Measurements from ENCODE around the gene SLC25A22.

SLC25A22 gene

GRCh38 chr11:765802-766091, 32.3 kb downstream of the SLC25A22 start:
- Histone ChIP-seq H3K4me3 (ENCODE audit: low read length) (no peak overlapping the region), H3K4me2 (ENCODE audit: low read length) (no peak overlapping the region), H3K79me2 (ENCODE audit: low read length) (peaks cover 7% of the 10 kb centered on the region; the same call in 1 of the 2 replicates), H3K27me3 (ENCODE audit: low read depth, low read length) (no peaks in the 10 kb centered on the region), H3K36me3 (replicated peaks; ENCODE audit: low read depth, low read length) (peaks cover 42% of the 10 kb centered on the region), H3K4me1 (ENCODE audit: low read length) (no peaks in the 10 kb centered on the region), H3K27ac (ENCODE audit: low read length) (no peak overlapping the region), H3K9me3 (ENCODE audit: insufficient read depth, low read length) (no peaks in the 10 kb centered on the region), H3K9ac (ENCODE audit: low read length) (no peak overlapping the region), H4K20me1 (ENCODE audit: insufficient read depth, low read length) (peaks cover 24% of the 10 kb centered on the region), H2AFZ (ENCODE audit: low read depth, low read length) (no peak overlapping the region)
- TF ChIP-seq EZH2phosphoT487 (IDR thresholded peaks at IDR 0.05; ENCODE audit: low read depth) (no peak), CTCF (IDR thresholded peaks at IDR 0.05; ENCODE audit: low read depth, low read length) (no peak)

- Histone ChIP-seq H3K36me3 (replicated peaks; ENCODE audit: low read depth, low read length) (peaks cover 38% of the 10 kb centered on the region), H3K27ac (ENCODE audit: low read length) (no peak overlapping the region), H3K79me2 (ENCODE audit: low read length) (peaks cover 2% of the 10 kb centered on the region; the same call in 1 of the 2 replicates), H3K27me3 (ENCODE audit: low read depth, low read length) (no peaks in the 10 kb centered on the region), H4K20me1 (ENCODE audit: insufficient read depth, low read length) (peaks cover 24% of the 10 kb centered on the region), H3K4me2 (ENCODE audit: low read length) (no peak overlapping the region), H2AFZ (ENCODE audit: low read depth, low read length) (no peak overlapping the region), H3K4me3 (ENCODE audit: low read length) (no peak overlapping the region), H3K4me1 (ENCODE audit: low read length) (no peaks in the 10 kb centered on the region), H3K9me3 (ENCODE audit: insufficient read depth, low read length) (no peaks in the 10 kb centered on the region), H3K9ac (ENCODE audit: low read length) (no peak overlapping the region)
- TF ChIP-seq EZH2phosphoT487 (IDR thresholded peaks at IDR 0.05; ENCODE audit: low read depth) (no peak), CTCF (IDR thresholded peaks at IDR 0.05; ENCODE audit: low read depth, low read length) (peak; percentile 60)
Observed at GRCh38 chr11:765025-765801, 32.9 kb downstream of the SLC25A22 start.

- H3K27ac ChIP-seq (ENCODE audit: low read length), result no peak overlapping the region
- no peak overlapping the region for H2AFZ ChIP-seq (ENCODE audit: low read depth, low read length)
- H3K36me3 ChIP-seq (replicated peaks; ENCODE audit: low read depth, low read length), result peaks cover 38% of the 10 kb centered on the region
- TF ChIP-seq EZH2phosphoT487 (IDR thresholded peaks at IDR 0.05; ENCODE audit: low read depth) (no peak), CTCF (IDR thresholded peaks at IDR 0.05; ENCODE audit: low read depth, low read length) (no peak)
- H3K27me3 ChIP-seq (ENCODE audit: low read depth, low read length), result no peaks in the 10 kb centered on the region
- no peak overlapping the region for H3K4me3 ChIP-seq (ENCODE audit: low read length)
- no peaks in the 10 kb centered on the region; the same call in 1 of the 2 replicates for H3K79me2 ChIP-seq (ENCODE audit: low read length)
- H3K9ac ChIP-seq (ENCODE audit: low read length), result no peak overlapping the region
- H3K9me3 ChIP-seq (ENCODE audit: insufficient read depth, low read length), result no peaks in the 10 kb centered on the region
- no peaks in the 10 kb centered on the region for H3K4me1 ChIP-seq (ENCODE audit: low read length)
- no peak overlapping the region for H3K4me2 ChIP-seq (ENCODE audit: low read length)
- peaks cover 24% of the 10 kb centered on the region for H4K20me1 ChIP-seq (ENCODE audit: insufficient read depth, low read length)
Observed at GRCh38 chr11:764322-765024, 33.6 kb downstream of the SLC25A22 start.

- Histone ChIP-seq H3K36me3 (replicated peaks; ENCODE audit: low read depth, low read length) (peaks cover 41% of the 10 kb centered on the region), H3K4me3 (ENCODE audit: low read length) (no peak overlapping the region), H3K4me1 (ENCODE audit: low read length) (no peaks in the 10 kb centered on the region), H3K27ac (ENCODE audit: low read length) (no peak overlapping the region), H2AFZ (ENCODE audit: low read depth, low read length) (no peak overlapping the region), H3K4me2 (ENCODE audit: low read length) (no peak overlapping the region), H3K9ac (ENCODE audit: low read length) (no peak overlapping the region), H4K20me1 (ENCODE audit: insufficient read depth, low read length) (peaks cover 24% of the 10 kb centered on the region), H3K79me2 (ENCODE audit: low read length) (no peaks in the 10 kb centered on the region; the same call in 1 of the 2 replicates), H3K9me3 (ENCODE audit: insufficient read depth, low read length) (no peaks in the 10 kb centered on the region), H3K27me3 (ENCODE audit: low read depth, low read length) (no peaks in the 10 kb centered on the region)
- no peak for TF ChIP-seq CTCF (IDR thresholded peaks at IDR 0.05; ENCODE audit: low read depth, low read length)
- TF ChIP-seq EZH2phosphoT487 (IDR thresholded peaks at IDR 0.05; ENCODE audit: low read depth), result no peak
Observed at GRCh38 chr11:763549-764321, 34.3 kb downstream of the SLC25A22 start.

Data from OCI-LY3 (cell line).